CD4-positive, alpha-beta T cell treated with Interleukin-21 for 1 hour (primary cell): ENCODE results near the gene TTC7B.

Experiments
- DNase-seq: peaks from one replicate; pipeline ENCODE4 v3.0.0-alpha.2; 2020

Gene TTC7B

GRCh38 chr14:90553298-90553920, 262.8 kb downstream of the TTC7B start:
- DNase-seq = no peak

DNA sequence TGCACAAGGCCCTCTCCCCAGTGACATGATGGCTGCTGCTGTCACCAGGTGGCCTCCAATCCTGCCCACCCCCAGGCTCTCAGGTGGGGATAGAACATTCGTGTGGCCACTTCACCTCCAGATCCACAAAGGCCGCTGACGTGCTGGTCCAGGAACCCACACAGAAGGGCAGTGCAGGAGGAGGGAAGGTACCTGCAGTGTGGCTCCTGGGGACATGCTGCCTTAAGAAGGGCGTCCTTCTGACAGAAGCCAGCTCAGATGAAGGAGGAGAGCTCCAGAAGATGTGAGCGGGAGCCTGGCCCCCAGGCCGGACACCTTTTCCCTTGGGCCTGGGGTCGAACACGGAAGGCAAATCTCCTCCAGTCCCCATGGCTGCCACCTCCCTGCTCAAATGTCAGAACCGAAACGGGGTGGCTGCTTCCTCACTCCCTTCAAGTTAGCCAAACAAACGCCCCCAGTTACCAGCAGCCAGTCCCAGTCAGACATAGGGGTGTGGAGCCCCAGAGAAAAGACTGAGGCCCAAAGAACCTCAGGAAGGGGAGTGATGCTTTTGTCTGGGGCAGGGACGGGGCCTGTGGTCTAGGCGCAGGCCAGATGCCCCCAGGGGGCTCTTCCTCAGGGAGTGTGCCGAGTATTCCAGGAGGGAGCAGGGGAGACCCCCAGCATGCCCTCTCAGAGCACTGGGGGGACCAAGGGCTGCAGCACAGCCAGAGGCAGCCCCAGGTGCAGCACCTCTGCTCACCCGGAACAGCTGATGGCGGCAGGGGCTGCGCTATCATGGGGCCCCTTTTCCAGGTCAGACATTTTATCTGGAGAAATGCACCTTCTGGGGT, 263.5 kb downstream of the TTC7B start:
- DNase-seq = no peak

DNA sequence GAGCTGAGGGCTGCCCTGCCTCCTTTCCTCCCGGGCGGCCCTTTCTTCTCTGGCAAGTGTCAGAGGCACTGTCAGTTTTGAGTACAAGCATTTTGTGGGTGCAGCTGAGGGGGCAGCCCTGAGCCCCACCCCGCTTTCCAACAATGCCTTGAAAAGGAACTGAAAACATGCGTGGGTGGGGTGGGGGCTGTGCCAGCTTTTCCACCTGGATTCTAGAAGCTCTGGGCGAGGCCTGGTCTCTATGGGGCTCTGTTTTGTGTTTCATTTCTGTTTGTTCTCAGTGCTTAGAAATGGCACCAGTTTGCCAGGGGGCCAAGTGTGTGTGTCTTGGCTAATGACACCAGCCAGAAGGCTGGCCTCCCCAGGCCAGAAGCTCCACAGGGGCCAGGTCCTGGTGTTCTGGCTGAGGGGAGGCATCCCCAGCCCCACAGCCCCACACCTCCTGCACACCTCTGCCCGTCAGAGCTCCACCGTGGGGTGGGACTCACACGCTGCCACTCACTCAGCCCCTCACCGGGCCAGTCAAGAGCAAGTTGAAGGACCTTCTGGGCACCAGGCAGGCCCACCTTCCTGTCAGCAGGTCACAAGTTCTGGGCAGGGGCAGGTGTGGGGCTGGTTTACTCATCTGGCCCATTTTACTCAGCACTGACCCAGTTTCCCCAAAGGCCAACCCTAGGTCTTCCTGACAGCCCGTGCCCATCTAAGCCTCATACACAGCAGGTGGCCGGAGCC, 264.3 kb downstream of the TTC7B start:
- DNase-seq = no peak

DNA sequence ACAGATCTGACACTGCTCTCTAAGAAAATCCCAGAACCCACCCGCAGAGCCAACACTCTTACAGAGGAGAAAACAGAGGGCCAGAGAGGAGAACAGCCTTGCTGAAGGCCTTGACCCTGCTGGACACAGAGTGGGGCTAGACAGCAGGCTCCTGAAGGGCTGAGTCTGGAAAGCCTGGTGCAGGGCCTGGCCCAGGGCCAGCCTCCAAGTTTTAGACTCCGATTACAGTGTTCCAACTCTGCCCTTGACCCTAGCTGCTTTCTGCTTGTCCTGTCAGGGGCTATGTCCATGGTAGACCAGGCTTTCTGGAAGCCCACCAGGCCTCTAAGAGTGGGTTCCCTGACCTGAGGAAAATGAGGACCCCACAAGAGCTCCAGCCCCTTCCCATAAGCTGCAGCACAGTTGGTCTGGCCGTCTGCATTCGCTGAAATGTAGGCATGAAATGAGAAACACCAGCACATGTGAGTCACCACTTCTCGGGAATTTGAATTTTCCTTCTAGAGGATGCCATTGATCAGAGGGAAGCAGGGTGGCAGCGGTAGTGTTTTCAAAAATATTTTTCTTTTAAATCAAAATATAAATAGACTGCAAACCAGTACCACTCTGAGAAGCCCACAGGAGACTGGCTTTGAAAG, 265.0 kb downstream of the TTC7B start:
- DNase-seq = no peak

DNA sequence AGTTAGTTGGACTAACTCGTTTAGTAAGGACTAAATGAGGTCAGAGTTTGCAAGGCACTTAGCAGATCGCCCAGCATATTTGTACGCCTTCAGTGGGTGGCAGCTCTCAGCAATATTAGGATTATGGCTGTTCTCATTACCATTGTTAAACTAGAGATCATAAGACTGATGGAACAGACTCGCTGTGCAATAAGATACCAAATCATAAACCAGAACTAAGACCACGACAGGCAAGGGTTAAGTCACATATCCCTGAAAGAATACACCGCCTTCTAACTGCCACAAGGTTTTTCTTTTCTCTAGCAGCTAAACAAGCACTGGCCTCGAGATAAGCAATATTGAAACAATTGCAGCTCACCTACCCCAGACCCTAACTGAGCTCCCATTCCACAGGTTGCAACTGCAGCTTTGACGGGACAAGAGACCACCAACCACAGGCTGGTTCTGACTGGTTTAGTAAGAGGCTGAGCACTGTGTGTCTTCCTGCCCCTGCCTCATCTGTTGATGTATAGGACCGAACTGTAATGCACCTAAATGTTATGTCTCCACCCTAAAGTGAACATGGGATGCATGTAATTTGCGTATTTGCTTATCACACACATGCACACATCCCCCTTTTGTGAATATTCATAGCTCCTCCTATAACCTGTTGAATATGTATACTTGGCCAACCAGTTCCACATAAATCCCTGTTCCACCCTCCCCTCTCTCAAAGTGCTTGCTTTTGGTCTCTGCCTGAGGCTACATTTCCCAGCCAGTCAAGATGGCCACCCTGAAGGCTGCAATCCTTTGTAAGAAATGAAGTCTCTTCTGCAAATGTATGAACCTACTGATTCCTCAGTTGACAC, 266.2 kb downstream of the TTC7B start:
- no peak for DNase-seq

DNA sequence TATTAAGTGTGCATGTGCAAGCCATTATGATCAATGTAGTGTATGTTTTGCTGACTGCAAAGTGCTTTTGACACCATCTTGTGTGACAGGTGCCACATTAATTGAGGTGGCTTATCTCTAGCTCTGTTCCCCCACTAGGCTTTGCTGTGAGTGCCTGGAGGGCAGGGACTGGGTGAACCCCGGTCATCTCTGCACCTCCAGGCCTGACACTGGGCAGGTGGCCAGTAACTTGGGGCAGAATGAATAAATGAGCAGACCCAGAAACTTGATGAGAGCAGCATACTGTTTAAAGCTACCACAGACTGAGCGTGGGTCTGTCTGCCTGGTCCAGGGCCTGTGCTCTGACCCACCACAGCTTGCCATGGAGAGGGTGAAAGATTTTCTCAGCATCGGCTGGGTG, 267.8 kb downstream of the TTC7B start:
- no peak for DNase-seq

- DNase-seq = no peak
These were observed 268.3 kb downstream of the TTC7B start for GRCh38 chr14:90547968-90548367.

DNA sequence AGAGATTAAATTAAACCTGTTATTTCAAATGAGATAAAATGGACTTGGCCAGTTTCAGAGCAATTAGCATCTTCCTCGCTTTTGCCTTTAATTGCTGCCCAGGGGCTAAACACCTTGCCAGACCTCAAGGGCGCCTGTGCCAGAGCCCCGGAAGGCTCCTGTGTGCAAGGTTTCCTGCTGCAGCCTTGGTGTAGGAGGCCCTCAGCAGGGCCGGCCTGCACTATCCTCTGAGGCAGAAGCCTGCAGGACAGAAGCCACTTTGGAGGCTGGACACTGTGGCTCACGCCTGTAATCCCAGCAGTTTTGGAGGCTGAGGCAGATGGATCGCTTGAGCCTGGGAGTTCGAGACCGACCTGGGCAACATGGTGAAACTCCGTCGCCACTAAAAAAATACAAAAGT, 269.0 kb downstream of the TTC7B start:
- no peak for DNase-seq

- no peak for DNase-seq
These were observed 269.5 kb downstream of the TTC7B start for GRCh38 chr14:90546767-90547166.

GRCh38 chr14:90545966-90546751, 270.1 kb downstream of the TTC7B start:
- no peak for DNase-seq

DNA sequence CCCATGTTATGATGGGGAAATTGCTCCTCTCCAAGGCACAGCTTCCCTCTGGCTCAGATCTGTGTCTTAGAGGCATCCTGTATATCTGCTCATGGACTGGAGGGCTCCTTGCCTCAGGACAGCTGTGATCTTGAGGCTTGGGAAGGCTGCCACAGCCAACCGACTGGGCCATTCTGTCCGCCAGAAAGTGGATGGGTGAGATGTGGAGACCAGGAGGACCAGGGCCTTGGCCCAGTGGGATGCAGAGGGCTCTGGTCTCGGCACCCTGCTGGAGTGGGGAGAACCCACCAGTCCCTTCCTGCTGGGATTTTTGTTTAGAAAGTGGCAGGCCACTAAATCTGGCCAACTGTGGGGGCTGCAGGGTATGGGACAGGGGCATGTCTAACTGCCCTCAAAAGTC, 270.8 kb downstream of the TTC7B start:
- no peak for DNase-seq

- DNase-seq = no peak
These were observed 271.3 kb downstream of the TTC7B start for GRCh38 chr14:90544971-90545370.

DNA sequence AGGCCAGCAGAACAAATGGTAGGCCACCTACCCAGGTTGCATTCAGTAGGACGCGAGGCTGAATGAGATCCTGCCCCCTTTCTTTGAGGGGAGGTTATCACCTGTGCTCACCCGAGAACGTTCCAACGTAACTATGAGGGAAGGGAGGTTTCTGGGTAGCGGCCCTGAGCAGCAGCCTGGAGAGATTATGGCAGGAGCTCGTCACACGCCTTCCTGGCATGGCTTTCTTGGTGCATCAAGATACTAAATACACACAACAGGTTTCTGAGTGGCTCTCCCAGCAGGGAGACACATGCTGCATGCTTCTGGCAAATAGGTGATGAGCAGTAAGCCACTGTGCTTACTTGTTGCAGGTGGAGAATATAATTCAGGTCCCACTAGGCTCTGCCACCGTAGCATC, 271.7 kb downstream of the TTC7B start:
- no peak for DNase-seq

DNA sequence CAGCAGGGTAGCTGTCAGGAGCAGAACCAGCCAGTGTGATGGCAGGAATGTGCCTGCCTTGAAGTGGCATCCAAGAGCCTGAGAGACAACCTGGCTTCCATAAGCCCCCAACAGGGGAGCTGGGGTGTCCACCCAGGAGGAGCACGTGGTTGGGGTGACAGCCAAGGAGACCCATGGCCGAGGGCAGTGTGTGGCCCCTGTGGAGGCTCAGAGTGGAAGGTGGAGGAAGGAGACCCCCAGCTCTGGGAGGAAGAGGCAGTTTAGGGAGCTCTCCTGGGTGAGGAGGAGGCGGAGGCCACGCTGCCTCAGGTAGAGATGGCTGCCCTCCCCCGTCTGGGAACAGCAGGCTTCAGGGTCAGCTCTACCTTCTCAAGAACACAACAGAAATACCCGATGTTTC, 272.4 kb downstream of the TTC7B start:
- DNase-seq = no peak

- no peak for DNase-seq
These were observed 275.1 kb downstream of the TTC7B start for GRCh38 chr14:90541076-90541634.

- DNase-seq = no peak
These were observed 275.8 kb downstream of the TTC7B start for GRCh38 chr14:90540437-90540836.

GRCh38 chr14:90539996-90540395, 276.2 kb downstream of the TTC7B start:
- no peak for DNase-seq

- DNase-seq = no peak
These were observed 276.8 kb downstream of the TTC7B start for GRCh38 chr14:90539496-90539775.

DNA sequence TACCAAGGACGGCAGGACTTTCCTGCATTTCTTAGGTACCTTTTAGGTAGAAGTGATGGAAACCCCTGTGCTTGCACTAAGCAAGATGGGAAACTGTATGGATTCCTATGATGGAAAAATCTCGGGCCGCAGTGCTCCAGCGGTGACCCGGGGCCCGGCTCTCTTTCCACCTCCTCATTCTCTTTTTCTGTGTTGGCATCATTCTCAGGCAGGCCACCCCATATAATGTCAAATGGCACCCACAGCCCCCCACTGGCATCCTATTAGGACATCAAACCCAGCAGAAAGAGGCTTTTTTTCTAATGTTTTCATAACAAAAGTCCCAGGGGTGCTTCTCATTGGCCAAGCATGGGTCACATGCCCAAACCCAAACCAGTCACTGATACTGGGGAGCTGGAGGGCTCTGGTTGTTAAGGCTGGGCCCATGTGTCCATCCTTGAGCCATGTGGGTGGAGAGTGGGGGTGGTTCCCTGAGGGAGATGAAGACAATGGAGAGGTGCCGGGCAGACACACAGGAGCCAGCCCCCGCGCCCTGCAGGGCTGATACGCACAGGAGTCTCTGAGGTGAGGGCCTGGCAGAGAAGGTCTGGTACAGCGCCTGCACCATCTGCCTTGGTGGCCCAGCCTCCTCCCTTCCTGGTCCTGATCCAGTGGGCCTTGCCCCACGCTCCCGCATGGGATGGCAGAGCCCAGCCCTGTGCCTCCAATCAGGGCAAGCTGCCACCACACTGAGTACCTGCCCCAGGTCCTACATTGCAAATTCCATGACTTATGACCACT, 277.3 kb downstream of the TTC7B start:
- DNase-seq = no peak

DNA sequence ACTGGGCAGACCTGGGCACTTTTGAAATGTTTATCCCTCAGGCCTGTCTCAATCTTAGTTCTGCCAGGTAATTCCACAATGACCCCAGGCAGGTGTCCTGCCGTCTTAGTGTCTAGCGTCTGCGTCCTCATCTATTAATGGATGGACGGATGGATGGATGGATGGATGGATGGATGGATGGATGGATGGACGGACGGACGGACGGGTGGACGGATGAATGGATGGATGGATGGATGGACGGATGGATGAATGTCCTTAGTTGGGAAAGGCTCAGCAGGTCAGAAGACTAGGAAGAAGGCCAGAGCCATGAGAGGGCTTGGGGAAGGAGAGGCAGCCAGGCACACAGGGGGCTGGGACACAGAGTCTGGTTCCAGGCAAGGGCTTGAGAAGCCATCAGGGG, 278.1 kb downstream of the TTC7B start:
- no peak for DNase-seq
